Gastroesophageal sphincter (tissue), 4 donors: Measurements from ENCODE around the gene ARMH1. TPM values are rescaled to one million over a fixed set of nuclear protein-coding genes. Genes with fewer than 3 reads are reported as not detected.

ENCODE experiments used
- ATAC-seq: fragments of 150-250 bp; one replicate; pipeline ENCODE4 v1.9.1; 2016; ENCODE audit warnings: mild to moderate bottlenecking, moderate library complexity
- H3K27ac ChIP-seq, 4 donors: fragments of 200-600 bp; sonication (generic) in 3 of 4; 1 replicate in 3 of 4; 2 replicates in 1 of 4; pipeline ENCODE4 v1.5.1; 2016 to 2019
- H3K27me3 ChIP-seq: fragments of 200-600 bp; sonication (generic); one replicate; pipeline ENCODE4 v1.5.1; 2019
- H3K36me3 ChIP-seq, 2 donors: fragments of 200-600 bp; sonication (generic); one replicate each; pipeline ENCODE4 v1.5.1; 2019; ENCODE audit warnings: control low read depth in 1 of 2
- H3K4me1 ChIP-seq, 3 donors: fragments of 200-600 bp; sonication (generic); 1 replicate in 2 of 3; 2 replicates in 1 of 3; pipeline ENCODE4 v1.5.1; 2016 to 2019; ENCODE audit warnings: control low read depth in 2 of 3
- H3K4me3 ChIP-seq, 2 donors: fragments of 200-600 bp; sonication (generic); one replicate each; pipeline ENCODE4 v1.5.1; 2019; ENCODE audit warnings: mild to moderate bottlenecking in 1 of 2, moderate library complexity in 1 of 2
- H3K9me3 ChIP-seq, 3 donors: fragments of 200-600 bp; sonication (generic); one replicate each; pipeline ENCODE4 v1.5.1; 2017 to 2019; ENCODE audit warnings: control low read depth in 2 of 3
- EP300 ChIP-seq: sonication (generic); formaldehyde crosslinking; IDR thresholded peaks from one replicate; pipeline ENCODE4 v1.6.1; 2017; ENCODE audit warnings: antibody characterized with exemption, mild to moderate bottlenecking
- POLR2A ChIP-seq, 2 donors: fragments of 450-650 bp; IDR thresholded peaks; one replicate each; pipeline ENCODE4 v1.6.1; 2017; ENCODE audit warnings: antibody characterized with exemption in 2 of 2, mild to moderate bottlenecking in 2 of 2, moderate library complexity in 1 of 2
- POLR2AphosphoS5 ChIP-seq: sonication (generic); formaldehyde crosslinking; IDR thresholded peaks from one replicate; pipeline ENCODE4 v1.6.1; 2017; ENCODE audit warnings: antibody characterized with exemption
- WGBS, 2 donors: methylation state at CpG; one replicate each; pipeline ENCODE4 v1.1.5; 2018; ENCODE audit warnings: low coverage in 1 of 2; 5-methylcytosine and 5-hydroxymethylcytosine counted together
- total RNA-seq, 4 donors: library from RNA; depleted of rRNA; stranded (reverse); fragments of >200 nt; gene quantifications; one replicate each; pipeline ENCODE4 v1.1.0, GENCODE V29; 2016
- TF ChIP-seq, protein P1 (sequence below), 4 experiments: fragments of 200-600 bp in 2 of 4; fragments of 450-650 bp in 2 of 4; sonication (generic) in 1 of 4; IDR thresholded peaks; one replicate each; pipeline ENCODE4 v1.5.1; 2017 to 2019; ENCODE audit warnings: antibody characterized with exemption in 4 of 4, mild to moderate bottlenecking in 2 of 4, moderate library complexity in 2 of 4

The ARMH1 gene
- total RNA-seq = 1 to 10 TPM in 2 of 4 donors, under 1 TPM in 2; 0.66 to 3.0 (median 1.3) TPM

DNA sequence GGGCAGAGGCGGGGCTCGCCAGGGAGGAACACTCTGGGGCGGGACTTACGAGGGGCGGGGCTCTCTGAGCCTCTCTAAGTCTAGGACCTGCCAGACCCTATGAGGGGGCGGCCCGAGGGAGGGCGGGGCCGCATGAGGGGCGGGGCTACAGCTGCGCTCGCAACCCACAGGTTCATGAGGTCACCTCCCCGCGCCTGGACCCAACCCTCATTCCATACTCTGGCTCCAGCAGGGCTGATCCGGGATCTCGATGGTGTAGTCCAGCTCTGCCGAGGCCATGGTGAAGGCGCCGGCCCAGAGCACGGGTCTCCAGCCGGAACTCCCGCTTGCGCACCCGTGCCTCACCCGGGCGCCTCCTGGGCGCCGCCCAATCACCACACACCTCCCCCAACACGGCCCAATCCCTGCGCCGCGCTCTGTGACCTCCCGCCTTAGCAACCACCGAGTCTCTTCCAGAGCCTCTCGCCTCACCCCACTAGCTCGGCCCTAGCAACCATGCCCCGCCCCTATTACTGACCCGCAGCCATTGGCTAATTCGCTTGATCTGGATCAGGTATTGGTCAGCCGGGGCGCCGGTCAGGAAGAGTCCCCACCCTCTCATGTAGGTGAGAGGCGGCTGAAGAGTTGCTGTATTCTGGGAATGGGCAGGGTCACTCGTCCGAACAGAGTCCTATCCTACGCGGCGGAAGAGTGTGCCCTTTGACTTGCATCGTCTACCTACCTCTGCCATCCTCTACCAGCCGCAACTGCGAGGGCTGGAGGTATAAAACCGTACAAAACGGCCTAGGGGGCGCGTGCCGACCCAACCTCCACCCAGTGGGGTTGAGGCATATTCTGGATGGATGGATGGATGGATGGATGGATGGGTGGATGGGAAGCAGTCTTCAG lies at the start of gene ARMH1, which contains the start of gene TMEM53:
Gene ARMH1 (plus strand): TSS at position 602 of the 888 bp plus-strand sequence. CDS start 14,984 bp downstream, outside the sequence.
Gene TMEM53 (minus strand): TSS at position 369 of the 888 bp plus-strand sequence. CDS start 90 bp downstream, at position 279.
- peak within 1 kb of the TSS; percentile 48 to 73 for H3K4me3 ChIP-seq
- peaks cover 0 to 56% (median 3%) of the 10 kb centered on the region in 3 donors for H3K4me1 ChIP-seq
- H3K9me3 ChIP-seq = no peaks in the 10 kb centered on the region
- peak within 1 kb of the TSS; percentile 77 to 97 (median 94) for H3K27ac ChIP-seq
- no peaks in the 10 kb centered on the region for H3K27me3 ChIP-seq
- TF ChIP-seq POLR2AphosphoS5 = peak; percentile 78
- TF ChIP-seq POLR2A (IDR thresholded peaks at IDR 0.05) = peak; percentile 75 to 78
- TF ChIP-seq, protein P1, sequence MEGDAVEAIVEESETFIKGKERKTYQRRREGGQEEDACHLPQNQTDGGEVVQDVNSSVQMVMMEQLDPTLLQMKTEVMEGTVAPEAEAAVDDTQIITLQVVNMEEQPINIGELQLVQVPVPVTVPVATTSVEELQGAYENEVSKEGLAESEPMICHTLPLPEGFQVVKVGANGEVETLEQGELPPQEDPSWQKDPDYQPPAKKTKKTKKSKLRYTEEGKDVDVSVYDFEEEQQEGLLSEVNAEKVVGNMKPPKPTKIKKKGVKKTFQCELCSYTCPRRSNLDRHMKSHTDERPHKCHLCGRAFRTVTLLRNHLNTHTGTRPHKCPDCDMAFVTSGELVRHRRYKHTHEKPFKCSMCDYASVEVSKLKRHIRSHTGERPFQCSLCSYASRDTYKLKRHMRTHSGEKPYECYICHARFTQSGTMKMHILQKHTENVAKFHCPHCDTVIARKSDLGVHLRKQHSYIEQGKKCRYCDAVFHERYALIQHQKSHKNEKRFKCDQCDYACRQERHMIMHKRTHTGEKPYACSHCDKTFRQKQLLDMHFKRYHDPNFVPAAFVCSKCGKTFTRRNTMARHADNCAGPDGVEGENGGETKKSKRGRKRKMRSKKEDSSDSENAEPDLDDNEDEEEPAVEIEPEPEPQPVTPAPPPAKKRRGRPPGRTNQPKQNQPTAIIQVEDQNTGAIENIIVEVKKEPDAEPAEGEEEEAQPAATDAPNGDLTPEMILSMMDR (IDR thresholded peaks at IDR 0.05) = no peak
- 0% methylated on average over 1 to 5 of the region's 56 CpGs for WGBS, 2 donors
- H3K36me3 ChIP-seq = no peaks in the 10 kb centered on the region
- ATAC-seq = peak; percentile 98

DNA sequence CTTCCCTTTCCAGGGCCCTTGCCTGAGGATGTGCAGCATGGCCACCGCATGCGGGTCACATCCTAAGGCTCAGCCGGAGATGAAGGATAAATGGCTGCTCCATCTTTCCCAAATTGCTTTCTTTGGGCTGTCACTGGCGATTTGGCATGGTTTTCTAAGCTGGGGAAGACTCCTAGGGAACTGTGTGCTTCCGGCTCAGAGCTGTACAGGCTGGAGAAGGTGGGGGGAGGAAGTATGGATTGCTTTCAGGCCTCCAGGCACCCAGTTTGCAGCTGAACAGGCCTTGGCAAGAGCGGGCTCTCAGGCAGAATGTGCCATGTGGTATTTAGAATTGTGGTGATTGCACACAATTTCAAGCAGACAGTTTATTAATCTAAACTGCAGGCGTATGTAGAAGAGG lies 49.2 kb upstream of the ARMH1 start:
- H3K27ac ChIP-seq = no peak overlapping the region
- H3K4me1 ChIP-seq = peaks cover 0 to 1% (median 0%) of the 10 kb centered on the region in 3 donors
- WGBS, 2 donors = 50 to 80% methylated on average over 1 of the region's 7 CpGs
- H3K27me3 ChIP-seq = no peaks in the 10 kb centered on the region
- H3K4me3 ChIP-seq = no peak overlapping the region
- no peaks in the 10 kb centered on the region for H3K9me3 ChIP-seq
- H3K36me3 ChIP-seq = no peaks in the 10 kb centered on the region
- no peak for TF ChIP-seq POLR2AphosphoS5
- no peak for ATAC-seq

DNA sequence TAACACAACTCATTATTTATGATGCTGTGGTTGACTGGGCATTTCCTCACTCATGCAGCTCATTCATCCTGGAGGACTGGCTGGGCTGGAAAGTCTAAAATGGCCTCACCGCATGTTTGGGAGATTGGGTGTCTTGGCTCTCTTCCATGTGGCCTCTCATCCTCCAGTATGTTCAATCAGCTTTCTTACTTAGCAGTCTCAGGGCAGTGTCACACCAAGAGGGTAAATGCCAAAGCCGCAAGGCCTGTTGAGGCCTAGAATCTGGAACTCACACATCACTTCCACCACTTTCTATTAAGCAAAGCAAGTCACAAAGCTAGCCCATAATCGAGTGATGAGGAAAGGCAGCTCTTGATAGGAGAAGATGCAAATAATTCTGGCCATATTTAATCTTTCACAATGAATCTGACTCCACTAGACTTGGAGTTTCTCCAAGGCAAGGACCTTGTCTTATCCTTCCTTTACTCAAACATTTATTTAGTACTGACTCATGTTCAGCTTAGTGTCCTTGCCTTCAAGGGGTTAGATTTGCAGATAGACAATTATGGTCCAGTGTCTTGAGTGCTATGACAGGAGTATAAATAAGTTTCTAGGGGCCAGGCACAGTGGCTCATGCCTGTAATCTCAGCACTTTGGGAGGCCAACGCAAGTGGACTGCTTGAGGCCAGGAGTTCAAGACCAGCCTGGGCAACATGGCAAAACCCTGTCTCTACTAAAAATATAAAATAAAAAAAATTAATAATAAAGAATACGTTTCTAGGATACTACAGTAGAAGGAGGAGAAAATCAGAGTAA lies 45.4 kb upstream of the ARMH1 start:
- ATAC-seq = no peak
- H3K36me3 ChIP-seq = peaks cover 0 to 4% of the 10 kb centered on the region in 2 donors

DNA sequence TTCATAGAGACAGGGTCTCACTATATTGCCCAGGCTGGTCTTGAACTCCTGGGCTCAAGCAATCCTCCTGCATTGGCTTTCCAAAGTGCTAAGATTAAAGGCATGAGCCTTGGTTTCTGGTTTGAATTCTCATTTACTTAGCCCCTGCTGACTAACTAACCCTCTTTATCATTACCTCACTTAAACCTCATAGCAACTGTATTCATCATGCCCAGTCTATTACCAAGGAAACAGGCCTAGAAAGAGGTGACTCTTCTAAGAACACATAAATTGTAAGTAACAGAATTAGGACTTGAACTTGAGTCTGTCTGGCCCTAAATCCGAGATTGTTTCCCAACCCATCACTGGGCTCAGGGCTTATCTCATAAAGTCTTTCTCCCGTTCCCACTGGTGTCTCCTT lies 44.4 kb upstream of the ARMH1 start:
- Histone ChIP-seq H3K27ac (no peak overlapping the region), H3K4me1 (peaks cover 0 to 34% (median 12%) of the 10 kb centered on the region in 3 donors), H3K4me3 (no peak overlapping the region), H3K27me3 (no peaks in the 10 kb centered on the region), H3K36me3 (peaks cover 0 to 13% of the 10 kb centered on the region in 2 donors), H3K9me3 (no peaks in the 10 kb centered on the region)
- ATAC-seq = no peak
- TF ChIP-seq POLR2AphosphoS5 (no peak), POLR2A (IDR thresholded peaks at IDR 0.05) (no peak), EP300 (no peak)
- TF ChIP-seq, protein P1 (IDR thresholded peaks at IDR 0.05) = no peak
- WGBS, 2 donors = 75 to 94% methylated on average over 2 of the region's 2 CpGs

More for the DNA sequence above, 45.4 kb upstream of the ARMH1 start:
- no peak overlapping the region for H3K27ac ChIP-seq
- WGBS, 2 donors = 80 to 92% methylated on average over 3 to 4 of the region's 5 CpGs
- no peaks in the 10 kb centered on the region for H3K27me3 ChIP-seq
- peaks cover 0 to 25% (median 12%) of the 10 kb centered on the region in 3 donors for H3K4me1 ChIP-seq
- H3K9me3 ChIP-seq = no peaks in the 10 kb centered on the region
- TF ChIP-seq POLR2AphosphoS5 (no peak), EP300 (no peak), POLR2A (IDR thresholded peaks at IDR 0.05) (no peak)
- TF ChIP-seq, protein P1 (IDR thresholded peaks at IDR 0.05) = no peak
- no peak overlapping the region for H3K4me3 ChIP-seq

DNA sequence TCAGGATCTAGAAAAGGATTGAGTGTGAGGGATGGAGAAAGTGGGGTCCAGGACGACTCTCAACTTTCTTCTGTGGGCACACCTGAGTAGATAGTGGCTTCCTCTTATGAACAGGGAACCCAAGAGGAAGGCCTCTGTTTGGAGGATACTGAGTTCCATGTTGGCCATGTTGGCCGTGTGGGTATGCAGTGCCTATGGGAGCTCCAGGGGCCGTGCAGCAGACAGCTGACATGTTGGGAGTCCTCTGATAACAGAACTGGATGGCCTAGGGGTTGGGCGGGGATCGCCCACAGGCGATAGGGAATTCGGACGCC lies 43.2 kb upstream of the ARMH1 start:
- peak overlapping the region; percentile 60 to 69 for H3K4me3 ChIP-seq
- 35% methylated on average over 2 of the region's 8 CpGs; no CpG with 5 or more reads in 1 of the 2 donors for WGBS, 2 donors
- TF ChIP-seq POLR2A (IDR thresholded peaks at IDR 0.05) (no peak), EP300 (no peak), POLR2AphosphoS5 (no peak)
- TF ChIP-seq, protein P1 (IDR thresholded peaks at IDR 0.05) = no peak
- H3K36me3 ChIP-seq = peaks cover 0 to 25% of the 10 kb centered on the region in 2 donors
- H3K27me3 ChIP-seq = no peaks in the 10 kb centered on the region
- H3K4me1 ChIP-seq = peaks cover 0 to 46% (median 12%) of the 10 kb centered on the region in 3 donors
- no peak for ATAC-seq
- H3K9me3 ChIP-seq = no peaks in the 10 kb centered on the region
- peak overlapping the region; percentile 87 to 96 (median 92) for H3K27ac ChIP-seq
